GM21723 (cell line): ENCODE results near the gene LRRC15.

Source experiments
- ATAC-seq: cut with Tn5 transposase; IDR thresholded peaks from one replicate; pipeline ENCODE4 v1.9.1; 2021; ENCODE audit warnings: mild to moderate bottlenecking, moderate library complexity; ENCODE audit not compliant: unreplicated experiment

Gene LRRC15

DNA sequence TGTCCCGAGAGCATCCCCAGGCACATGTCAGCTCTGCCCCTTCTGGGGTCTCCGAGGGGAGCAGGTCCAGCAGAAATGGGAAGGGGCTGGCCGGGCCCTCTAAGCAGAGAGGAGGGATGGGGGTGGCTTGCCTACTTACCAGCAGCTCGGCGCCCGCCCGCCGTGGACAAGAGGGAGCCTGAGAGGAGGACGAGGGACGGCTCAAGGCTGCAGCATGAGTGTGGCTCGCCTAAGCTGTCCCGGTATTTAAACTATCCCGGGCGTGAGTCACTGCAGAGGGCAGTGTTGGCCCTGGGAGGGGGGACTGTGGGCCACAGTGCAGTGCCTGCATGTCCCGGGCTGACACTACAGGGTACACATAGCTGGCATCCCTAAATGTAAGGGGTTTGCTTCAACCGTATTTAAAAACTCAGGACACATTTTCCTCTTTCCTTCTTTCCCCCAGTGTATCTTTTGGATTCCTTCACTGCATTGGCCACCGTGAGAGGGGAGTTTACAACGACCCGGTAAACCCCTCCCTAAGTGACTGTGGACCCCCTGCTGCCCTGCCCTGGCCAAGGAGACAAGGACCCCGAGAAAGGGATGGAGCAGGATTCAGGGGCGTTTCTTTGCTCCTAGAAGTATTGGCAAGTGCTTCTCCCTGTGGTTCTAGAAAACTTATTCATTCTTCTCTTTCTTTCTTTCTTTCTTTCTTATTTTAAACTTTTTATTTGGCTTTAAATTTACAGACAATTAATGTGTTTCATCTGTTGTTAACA is at the start of gene LRRC15:
Gene LRRC15, minus strand, starts transcription at position 222 of the 758 bp plus-strand sequence. CDS start 8,700 bp downstream, outside the sequence.
- no peak for ATAC-seq

DNA sequence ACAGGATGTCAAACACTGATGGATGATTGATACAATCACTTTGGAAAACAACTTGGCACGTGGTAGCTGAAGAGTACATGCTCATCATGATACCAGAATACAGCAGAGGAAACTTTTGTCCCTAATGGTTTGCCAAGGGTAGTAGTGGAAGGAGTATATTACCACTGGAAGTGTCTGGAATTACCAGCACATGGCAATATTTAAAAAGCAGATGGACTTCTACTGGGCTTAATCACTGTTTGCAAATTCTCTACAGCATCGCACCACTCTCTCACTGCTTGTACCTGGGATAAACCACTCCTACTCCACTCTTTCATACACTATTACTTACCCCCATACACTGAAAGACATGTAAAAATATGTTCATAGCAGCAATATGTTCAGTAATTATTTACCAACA is 49.1 kb upstream of the LRRC15 start:
- no peak for ATAC-seq

DNA sequence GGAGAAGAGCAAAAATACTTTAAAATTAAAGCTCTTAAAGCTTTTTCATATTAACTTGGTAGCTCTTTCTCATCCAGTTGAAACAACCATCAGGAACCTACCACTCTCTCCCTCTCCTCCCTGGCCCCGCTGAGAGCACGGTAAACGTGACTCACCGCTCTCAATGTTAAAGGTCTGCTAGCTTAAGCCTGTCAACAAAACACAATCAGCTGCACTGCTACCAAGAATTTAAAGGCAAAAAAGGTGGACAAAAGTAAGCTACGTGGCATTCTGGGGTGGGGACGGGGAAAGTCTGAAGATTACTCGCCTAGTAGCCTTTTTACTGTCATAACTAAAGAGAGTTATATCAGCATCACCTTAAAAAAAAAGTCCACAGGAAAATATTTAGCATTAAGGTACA is 37.9 kb upstream of the LRRC15 start:
- ATAC-seq = no peak

DNA sequence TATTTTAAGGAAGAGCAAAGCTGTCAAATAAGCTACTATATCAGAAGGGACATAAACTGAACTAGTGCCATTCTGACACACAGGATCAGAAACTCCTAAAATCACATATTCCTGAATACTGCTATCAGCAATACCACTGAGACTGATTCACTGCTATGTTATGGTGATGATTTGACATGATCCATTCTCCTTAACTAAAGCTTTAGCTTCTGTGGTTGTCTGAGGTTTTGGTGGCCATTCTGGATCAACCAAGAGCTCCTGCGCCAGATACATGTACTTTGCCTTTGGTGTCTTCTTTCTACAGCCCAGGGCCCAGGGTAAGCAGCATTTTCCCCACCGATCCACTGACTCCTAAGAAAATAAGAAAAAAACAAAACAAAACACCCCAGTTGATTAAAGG is 36.2 kb upstream of the LRRC15 start:
- ATAC-seq = no peak

GRCh38 chr3:194404365-194405140 is 35.0 kb upstream of the LRRC15 start:
- ATAC-seq = no peak

DNA sequence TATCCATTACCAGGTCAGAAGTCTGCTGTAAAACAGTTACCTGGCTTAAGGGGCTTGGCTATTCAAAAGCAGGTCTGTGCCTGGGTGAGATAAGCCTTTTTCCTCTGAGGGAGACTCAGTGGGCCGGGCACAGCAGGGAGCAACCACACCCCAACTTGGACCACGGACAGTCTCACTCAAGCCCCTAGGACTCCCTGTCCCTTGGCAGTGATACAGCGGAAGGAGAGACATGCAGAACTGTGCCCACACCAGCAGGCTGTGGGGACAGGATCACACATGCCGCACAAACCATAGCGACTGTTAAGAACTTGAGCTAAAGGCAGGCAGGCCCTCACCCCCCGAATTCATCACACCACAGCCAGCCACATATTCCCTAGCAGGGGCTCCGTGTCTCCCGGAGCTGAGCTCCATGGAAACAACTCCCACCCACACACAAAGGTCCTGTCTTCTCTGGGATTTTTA is 32.4 kb upstream of the LRRC15 start:
- no peak for ATAC-seq

GRCh38 chr3:194401346-194401745 is 31.8 kb upstream of the LRRC15 start:
- ATAC-seq = no peak

DNA sequence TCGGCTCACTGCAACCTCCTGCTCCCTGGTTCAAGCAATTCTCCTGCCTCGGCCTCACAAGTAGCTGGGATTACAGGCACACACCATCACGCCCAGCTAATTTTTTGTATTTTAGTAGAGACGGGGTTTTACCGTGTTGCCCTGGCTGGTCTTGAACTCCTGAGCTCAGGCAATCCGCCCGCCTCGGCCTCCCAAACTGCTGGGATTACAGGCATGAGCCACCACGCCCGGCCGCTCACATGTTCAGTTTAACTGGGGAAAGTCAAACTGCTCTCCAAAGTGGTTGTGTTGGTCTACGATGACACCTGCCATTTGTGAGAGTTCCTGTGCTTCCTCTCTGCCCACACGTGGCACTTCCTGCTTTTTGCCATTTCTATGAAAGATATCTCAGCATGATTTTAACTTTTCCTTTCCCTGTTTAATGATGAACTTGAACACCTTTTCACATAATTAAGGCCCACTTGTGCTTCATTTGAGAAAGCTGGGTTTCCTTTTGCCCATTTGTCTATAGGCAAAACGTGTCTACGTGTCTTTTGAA is 30.4 kb upstream of the LRRC15 start:
- no peak for ATAC-seq

GRCh38 chr3:194399166-194399565 is 29.6 kb upstream of the LRRC15 start, which contains the start of gene GP5:
Gene GP5 (minus strand): TSS chr3:194399266. CDS start chr3:194398282, 984 bp downstream.
- ATAC-seq = no peak

DNA sequence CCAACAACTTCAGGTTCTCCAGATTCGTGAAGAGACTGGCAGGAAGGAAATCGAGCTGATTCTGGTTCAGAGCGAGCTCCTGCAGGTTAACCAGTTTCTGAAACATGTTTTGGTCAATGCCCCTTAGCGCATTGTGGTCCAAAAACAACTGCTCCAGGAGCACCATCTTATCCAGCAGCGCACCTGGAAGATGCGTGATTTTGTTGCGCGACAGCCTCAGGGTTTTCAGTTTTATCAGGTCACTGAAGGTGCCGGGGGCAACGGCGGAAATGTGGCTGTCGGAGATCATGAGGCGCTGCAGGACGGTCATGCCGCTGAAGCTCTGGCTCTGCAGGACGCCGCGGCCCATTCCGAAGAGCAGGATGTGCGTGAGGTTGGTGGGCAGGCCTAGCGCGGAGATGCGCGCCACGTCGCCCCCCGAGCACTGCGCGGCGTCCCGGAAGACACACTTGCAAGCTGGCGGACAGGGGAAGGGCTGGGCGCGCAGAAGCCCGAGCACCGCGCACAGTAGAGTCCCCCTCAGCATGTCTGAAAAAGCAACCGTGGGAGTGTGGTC is 28.3 kb upstream of the LRRC15 start:
- no peak for ATAC-seq

DNA sequence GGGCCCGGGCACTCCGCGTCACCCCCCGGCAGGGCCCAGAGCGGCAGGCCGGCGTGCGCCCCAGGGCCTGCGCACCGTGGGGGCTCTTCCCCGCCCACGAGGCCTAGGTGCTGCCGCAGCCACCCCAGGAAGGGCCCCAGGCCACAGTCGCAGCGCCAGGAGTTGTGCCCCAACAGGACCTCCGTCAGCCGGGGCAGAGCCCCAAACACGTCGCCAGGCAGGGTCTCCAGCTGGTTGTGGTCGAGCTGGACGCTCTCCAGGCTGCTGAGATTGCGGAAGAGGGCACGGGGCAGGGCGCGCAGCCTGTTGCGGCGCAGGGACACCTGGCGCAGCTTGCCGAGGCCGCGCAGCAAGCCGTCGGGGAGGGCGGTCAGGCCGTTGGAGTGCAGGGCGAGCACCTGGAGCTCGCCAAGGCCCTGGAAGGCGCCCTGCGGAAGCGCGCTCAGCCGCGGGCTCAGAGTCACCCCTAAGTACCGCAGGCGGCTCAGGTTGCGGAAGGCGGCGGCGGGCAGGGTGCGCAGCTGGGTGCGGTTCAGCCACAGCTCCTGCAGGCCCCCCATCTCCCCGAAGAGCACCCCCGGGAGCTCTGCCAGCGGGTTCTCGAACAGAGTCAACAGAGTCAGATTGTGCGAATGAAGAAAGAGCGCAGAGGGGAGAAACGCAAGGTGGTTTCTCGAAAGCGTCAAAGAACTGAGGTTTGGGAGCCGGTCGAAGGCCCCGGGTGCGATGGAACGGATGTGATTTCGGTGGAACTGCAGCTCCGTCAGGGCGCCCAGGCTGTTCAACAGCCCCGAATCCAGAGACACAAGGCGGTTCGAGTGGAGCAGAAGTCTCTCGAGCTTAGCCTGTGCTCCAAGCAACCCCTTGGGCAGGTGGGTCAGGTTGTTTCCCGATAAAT is 27.6 kb upstream of the LRRC15 start:
- ATAC-seq = peak; percentile 49

- ATAC-seq = no peak
These were observed 27.0 kb upstream of the LRRC15 start for GRCh38 chr3:194396539-194396858.

DNA sequence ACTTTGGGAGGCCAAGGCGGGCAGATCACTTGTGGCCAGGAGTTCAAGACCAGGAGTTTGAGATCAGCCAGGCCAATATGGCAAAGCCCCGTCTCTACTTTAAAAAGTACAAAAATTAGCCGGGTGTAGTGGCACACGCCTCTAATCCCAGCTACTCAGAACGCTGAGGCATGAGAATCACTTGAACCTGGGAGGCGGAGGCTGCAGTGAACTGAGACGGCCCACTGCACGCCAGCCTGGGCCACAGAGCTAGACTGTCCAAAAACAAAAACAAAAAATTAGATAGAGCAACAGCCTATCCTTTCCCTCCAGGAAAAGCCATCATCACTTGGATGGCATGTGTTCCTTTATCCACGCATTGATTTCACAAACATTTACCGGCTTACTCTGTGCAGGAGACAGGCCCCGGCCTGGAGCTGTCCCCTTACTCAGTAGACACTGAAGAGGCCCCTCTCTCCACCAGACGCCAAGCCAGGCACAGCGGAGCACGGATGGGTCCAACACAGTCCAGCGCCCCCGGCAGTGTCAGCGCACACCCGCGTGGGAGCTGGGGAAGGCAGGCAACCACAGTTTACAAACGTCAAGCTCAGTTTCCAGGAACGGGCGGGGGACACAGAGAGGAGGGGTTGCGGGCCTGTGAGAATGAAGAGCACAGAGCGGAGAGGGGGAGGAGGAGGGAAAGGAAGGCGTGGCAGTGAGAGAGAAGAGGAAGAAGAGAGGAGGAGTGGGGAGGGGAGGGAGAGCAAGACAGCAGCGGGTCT is 26.4 kb upstream of the LRRC15 start:
- ATAC-seq = no peak

- ATAC-seq = no peak
These were observed 25.7 kb upstream of the LRRC15 start for GRCh38 chr3:194395212-194395611.

DNA sequence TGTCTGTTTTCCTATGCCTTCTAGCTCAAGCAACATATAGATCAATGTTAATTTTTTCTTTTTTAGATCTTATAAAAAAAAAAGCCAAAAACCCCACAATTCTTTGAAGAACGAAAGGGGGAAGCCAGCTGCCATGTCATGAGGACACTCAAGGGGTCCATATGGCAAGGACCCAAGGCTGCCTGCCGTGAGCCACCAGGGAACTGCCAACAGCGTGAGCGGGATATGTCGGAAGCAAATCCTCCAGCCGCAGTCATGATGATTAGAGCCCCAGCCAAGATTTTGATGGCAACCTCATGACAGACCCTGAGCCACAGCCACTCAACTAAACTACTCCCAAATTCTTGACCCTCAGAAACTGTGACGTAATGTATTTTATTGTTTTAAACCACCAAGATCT is 23.0 kb upstream of the LRRC15 start:
- no peak for ATAC-seq

DNA sequence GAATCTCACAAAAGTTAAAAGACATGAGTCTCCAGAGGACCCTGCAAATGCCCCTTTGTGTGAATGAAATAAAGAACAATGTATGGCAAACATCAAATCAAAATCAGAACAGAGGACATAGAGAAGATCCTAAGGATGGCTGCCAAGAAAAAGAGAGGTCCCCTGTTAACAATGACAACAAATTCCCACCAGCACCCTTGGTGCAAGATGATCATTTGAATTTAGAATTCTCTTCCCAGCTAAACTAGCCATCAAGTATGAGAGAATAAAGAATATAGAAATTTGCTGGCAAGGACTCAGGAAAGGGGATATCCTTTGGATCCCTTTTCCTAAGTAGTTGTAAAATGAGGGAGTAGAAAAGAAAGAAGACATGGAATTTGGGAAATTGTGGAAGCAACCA is 21.3 kb upstream of the LRRC15 start:
- no peak for ATAC-seq

DNA sequence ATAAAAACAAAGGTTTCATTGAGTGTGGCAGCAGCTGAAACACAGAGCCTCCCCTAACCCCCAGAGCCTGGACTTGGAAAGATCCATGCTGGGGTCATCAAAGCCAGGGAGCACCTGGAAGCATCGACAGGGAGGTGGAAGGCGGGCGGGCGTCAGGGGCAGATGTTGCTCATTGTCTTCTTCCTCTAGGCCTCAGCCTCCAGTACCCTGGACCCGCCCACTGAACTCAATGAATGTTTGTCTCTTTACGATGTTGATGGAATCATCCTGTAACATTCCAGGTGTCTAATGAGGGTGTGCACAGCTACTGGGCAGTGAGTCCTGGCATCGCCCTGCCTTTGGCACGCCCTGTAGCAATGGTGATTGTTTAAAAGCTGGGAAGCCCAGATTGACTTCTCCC is 19.7 kb upstream of the LRRC15 start:
- no peak for ATAC-seq

DNA sequence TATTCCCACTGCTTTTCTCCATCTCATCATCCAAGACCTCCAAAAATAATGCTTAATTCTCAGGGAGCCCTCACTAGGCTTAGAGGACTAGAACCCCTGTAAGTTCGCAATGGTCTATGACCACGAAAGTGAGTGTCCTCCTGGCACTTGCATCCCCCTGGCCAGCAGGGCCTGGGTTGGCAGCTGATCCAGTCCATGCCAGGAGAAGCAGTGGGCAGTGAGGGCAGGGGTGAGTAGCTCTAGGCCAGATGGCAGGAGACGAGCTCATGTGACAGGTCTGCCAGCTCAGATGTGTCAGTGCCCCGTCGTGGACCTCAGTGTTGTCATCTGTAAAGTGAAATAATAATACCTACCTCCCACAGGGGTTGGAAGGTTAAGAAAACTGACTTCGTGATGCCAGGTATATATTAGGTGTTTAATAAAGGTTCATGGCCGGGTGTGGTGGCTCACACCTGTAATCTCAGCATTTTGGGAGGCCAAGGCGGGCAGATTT is 18.4 kb upstream of the LRRC15 start:
- no peak for ATAC-seq

- no peak for ATAC-seq
These were observed 17.7 kb upstream of the LRRC15 start for GRCh38 chr3:194387276-194387675.

GRCh38 chr3:194386648-194387047 is 17.1 kb upstream of the LRRC15 start:
- ATAC-seq = no peak
